ENCODE measurements around the gene PLEKHA5.

DNA sequence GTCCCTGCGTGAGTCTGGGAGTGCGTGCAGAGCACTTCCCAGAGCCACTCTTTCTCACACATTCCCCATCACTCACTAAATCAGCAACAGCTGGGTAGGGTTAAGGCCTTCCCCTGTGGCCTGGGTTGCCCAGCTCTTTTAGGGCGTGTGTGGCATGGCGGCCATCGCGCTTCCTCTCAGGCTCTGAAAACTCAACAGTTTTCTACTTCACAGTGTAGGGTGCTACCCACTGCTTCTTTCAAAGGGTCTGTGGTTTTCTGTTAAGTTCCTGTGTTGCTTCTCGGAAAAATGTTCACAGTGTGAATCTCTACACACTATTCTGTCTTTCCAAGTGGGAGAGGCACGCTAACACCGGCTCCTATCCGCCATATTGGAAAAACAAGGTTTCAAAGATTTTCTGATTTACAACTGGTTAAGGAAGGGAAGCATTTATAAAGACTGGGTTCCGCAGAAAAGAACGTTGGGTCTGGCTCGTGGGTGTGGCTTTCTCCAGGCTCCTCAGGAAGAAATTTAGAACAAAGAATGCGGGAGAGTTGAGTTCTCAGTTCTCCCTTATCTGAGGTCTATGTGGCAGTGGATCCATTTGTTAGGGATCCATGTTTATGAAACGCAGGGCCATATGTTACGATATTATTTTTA lies 274.8 kb downstream of the PLEKHA5 start:
- TF ChIP-seq, protein P1, sequence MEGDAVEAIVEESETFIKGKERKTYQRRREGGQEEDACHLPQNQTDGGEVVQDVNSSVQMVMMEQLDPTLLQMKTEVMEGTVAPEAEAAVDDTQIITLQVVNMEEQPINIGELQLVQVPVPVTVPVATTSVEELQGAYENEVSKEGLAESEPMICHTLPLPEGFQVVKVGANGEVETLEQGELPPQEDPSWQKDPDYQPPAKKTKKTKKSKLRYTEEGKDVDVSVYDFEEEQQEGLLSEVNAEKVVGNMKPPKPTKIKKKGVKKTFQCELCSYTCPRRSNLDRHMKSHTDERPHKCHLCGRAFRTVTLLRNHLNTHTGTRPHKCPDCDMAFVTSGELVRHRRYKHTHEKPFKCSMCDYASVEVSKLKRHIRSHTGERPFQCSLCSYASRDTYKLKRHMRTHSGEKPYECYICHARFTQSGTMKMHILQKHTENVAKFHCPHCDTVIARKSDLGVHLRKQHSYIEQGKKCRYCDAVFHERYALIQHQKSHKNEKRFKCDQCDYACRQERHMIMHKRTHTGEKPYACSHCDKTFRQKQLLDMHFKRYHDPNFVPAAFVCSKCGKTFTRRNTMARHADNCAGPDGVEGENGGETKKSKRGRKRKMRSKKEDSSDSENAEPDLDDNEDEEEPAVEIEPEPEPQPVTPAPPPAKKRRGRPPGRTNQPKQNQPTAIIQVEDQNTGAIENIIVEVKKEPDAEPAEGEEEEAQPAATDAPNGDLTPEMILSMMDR (IDR thresholded peaks at IDR 0.05), result no peak
- TF ChIP-seq, protein P2, sequence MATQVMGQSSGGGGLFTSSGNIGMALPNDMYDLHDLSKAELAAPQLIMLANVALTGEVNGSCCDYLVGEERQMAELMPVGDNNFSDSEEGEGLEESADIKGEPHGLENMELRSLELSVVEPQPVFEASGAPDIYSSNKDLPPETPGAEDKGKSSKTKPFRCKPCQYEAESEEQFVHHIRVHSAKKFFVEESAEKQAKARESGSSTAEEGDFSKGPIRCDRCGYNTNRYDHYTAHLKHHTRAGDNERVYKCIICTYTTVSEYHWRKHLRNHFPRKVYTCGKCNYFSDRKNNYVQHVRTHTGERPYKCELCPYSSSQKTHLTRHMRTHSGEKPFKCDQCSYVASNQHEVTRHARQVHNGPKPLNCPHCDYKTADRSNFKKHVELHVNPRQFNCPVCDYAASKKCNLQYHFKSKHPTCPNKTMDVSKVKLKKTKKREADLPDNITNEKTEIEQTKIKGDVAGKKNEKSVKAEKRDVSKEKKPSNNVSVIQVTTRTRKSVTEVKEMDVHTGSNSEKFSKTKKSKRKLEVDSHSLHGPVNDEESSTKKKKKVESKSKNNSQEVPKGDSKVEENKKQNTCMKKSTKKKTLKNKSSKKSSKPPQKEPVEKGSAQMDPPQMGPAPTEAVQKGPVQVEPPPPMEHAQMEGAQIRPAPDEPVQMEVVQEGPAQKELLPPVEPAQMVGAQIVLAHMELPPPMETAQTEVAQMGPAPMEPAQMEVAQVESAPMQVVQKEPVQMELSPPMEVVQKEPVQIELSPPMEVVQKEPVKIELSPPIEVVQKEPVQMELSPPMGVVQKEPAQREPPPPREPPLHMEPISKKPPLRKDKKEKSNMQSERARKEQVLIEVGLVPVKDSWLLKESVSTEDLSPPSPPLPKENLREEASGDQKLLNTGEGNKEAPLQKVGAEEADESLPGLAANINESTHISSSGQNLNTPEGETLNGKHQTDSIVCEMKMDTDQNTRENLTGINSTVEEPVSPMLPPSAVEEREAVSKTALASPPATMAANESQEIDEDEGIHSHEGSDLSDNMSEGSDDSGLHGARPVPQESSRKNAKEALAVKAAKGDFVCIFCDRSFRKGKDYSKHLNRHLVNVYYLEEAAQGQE (IDR thresholded peaks at IDR 0.05; ENCODE audit: low read depth, low read length), result no peak
- TF ChIP-seq, protein P3, sequence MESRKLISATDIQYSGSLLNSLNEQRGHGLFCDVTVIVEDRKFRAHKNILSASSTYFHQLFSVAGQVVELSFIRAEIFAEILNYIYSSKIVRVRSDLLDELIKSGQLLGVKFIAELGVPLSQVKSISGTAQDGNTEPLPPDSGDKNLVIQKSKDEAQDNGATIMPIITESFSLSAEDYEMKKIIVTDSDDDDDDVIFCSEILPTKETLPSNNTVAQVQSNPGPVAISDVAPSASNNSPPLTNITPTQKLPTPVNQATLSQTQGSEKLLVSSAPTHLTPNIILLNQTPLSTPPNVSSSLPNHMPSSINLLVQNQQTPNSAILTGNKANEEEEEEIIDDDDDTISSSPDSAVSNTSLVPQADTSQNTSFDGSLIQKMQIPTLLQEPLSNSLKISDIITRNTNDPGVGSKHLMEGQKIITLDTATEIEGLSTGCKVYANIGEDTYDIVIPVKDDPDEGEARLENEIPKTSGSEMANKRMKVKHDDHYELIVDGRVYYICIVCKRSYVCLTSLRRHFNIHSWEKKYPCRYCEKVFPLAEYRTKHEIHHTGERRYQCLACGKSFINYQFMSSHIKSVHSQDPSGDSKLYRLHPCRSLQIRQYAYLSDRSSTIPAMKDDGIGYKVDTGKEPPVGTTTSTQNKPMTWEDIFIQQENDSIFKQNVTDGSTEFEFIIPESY (IDR thresholded peaks at IDR 0.05; ENCODE audit: borderline replicate concordance, low read depth), result no peak
- TF ChIP-seq, protein P4, sequence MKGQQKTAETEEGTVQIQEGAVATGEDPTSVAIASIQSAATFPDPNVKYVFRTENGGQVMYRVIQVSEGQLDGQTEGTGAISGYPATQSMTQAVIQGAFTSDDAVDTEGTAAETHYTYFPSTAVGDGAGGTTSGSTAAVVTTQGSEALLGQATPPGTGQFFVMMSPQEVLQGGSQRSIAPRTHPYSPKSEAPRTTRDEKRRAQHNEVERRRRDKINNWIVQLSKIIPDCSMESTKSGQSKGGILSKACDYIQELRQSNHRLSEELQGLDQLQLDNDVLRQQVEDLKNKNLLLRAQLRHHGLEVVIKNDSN (IDR thresholded peaks at IDR 0.05; ENCODE audit: borderline replicate concordance, low read depth), result no peak
- TF ChIP-seq YY1 (IDR thresholded peaks at IDR 0.05; ENCODE audit: low read depth) (no peak), CHD2 (IDR thresholded peaks at IDR 0.05; ENCODE audit: low read length, partially characterized antibody) (no peak), RAD21 (IDR thresholded peaks at IDR 0.05; ENCODE audit: low read length) (no peak), EP300 (IDR thresholded peaks at IDR 0.05; ENCODE audit: borderline replicate concordance in 1 of 2, low read depth in 1 of 2, low read length in 1 of 2) (no peak), RFX5 (IDR thresholded peaks at IDR 0.05; ENCODE audit: low read length) (no peak), EZH2phosphoT487 (IDR thresholded peaks at IDR 0.05; ENCODE audit: borderline replicate concordance, low read depth) (no peak), GATA2 (CRISPR knock-in tag; IDR thresholded peaks at IDR 0.05) (no peak)
- TF ChIP-seq, protein P5, sequence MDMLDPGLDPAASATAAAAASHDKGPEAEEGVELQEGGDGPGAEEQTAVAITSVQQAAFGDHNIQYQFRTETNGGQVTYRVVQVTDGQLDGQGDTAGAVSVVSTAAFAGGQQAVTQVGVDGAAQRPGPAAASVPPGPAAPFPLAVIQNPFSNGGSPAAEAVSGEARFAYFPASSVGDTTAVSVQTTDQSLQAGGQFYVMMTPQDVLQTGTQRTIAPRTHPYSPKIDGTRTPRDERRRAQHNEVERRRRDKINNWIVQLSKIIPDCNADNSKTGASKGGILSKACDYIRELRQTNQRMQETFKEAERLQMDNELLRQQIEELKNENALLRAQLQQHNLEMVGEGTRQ (IDR thresholded peaks at IDR 0.05; ENCODE audit: borderline replicate concordance, low read depth, low read length), result no peak
